Hematopoietic multipotent progenitor cell treated with erythropoietin and hydrocortisone succinate and interleukin-3 and kit ligand, for 8 days (in vitro differentiated cells): ENCODE results near the gene CRIM1.

ENCODE experiments used
- DNase-seq: peaks from one replicate; pipeline ENCODE4 v3.0.0-alpha.2; 2015

Gene CRIM1

GRCh38 chr2:36562240-36562639 lies 206.7 kb downstream of the CRIM1 start:
- DNase-seq = no peak

GRCh38 chr2:36562973-36563532 lies 207.5 kb downstream of the CRIM1 start:
- no peak for DNase-seq

- no peak for DNase-seq
Measured at GRCh38 chr2:36564377-36564930, 208.9 kb downstream of the CRIM1 start.

GRCh38 chr2:36565712-36566111 lies 210.1 kb downstream of the CRIM1 start:
- no peak for DNase-seq

GRCh38 chr2:36566887-36567286 lies 211.3 kb downstream of the CRIM1 start:
- no peak for DNase-seq

- DNase-seq = no peak
Measured at GRCh38 chr2:36567711-36568408, 212.3 kb downstream of the CRIM1 start.

GRCh38 chr2:36568516-36569246 lies 213.1 kb downstream of the CRIM1 start:
- DNase-seq = no peak

GRCh38 chr2:36569267-36569856 lies 213.8 kb downstream of the CRIM1 start:
- DNase-seq = no peak

- DNase-seq = no peak
Measured at GRCh38 chr2:36570416-36570815, 214.8 kb downstream of the CRIM1 start.

GRCh38 chr2:36572054-36572718 lies 216.6 kb downstream of the CRIM1 start:
- DNase-seq = no peak

GRCh38 chr2:36572719-36573059 lies 217.1 kb downstream of the CRIM1 start:
- no peak for DNase-seq

GRCh38 chr2:36573165-36573564 lies 217.6 kb downstream of the CRIM1 start:
- DNase-seq = no peak

GRCh38 chr2:36574560-36574959 lies 219.0 kb downstream of the CRIM1 start:
- DNase-seq = no peak

GRCh38 chr2:36577884-36578283 lies 222.3 kb downstream of the CRIM1 start:
- DNase-seq = no peak

- DNase-seq = no peak
Measured at GRCh38 chr2:36578343-36579296, 223.0 kb downstream of the CRIM1 start.

- no peak for DNase-seq
Measured at GRCh38 chr2:36579297-36579664, 223.7 kb downstream of the CRIM1 start.

GRCh38 chr2:36582538-36582937 lies 227.0 kb downstream of the CRIM1 start:
- no peak for DNase-seq

GRCh38 chr2:36582951-36583350 lies 227.4 kb downstream of the CRIM1 start:
- DNase-seq = no peak

GRCh38 chr2:36584148-36584794 lies 228.7 kb downstream of the CRIM1 start:
- DNase-seq = no peak

- DNase-seq = no peak
Measured at GRCh38 chr2:36586672-36587071, 231.1 kb downstream of the CRIM1 start.

GRCh38 chr2:36587101-36587500 lies 231.5 kb downstream of the CRIM1 start:
- DNase-seq = no peak
